HUDEP-2 (cell line): ENCODE measurements around the gene NPPC.
"Not testable (repeated sequence)": the region's sequence is repeated elsewhere in the genome, so short reads cannot be mapped to it uniquely, and the experiment has no call there.

Experiments used
- DNase-seq, 76 experiments: peaks; one replicate each; lab custom pipeline; 2025; ENCODE audit not compliant: unreplicated experiment in 76 of 76; lab: John Stamatoyannopoulos, UW

Gene NPPC

GRCh38 chr2:231891514-231891905, 34.7 kb downstream of the NPPC start:
- DNase-seq = no peak

- DNase-seq = no peak
Measured at GRCh38 chr2:231890896-231891513, 35.2 kb downstream of the NPPC start.

GRCh38 chr2:231887756-231888155, 38.4 kb downstream of the NPPC start:
- no peak for DNase-seq

GRCh38 chr2:231886071-231886681, 40.0 kb downstream of the NPPC start:
- DNase-seq = no peak

GRCh38 chr2:231884438-231885140, 41.6 kb downstream of the NPPC start:
- DNase-seq = no peak

- no peak for DNase-seq
Measured at GRCh38 chr2:231883468-231883881, 42.7 kb downstream of the NPPC start.

GRCh38 chr2:231882646-231883045, 43.5 kb downstream of the NPPC start:
- no peak for DNase-seq

- DNase-seq = not testable (repeated sequence)
Measured at GRCh38 chr2:231880371-231880770, 45.8 kb downstream of the NPPC start.

- no peak for DNase-seq
Measured at GRCh38 chr2:231879216-231879615, 47.0 kb downstream of the NPPC start.

- DNase-seq = no peak
Measured at GRCh38 chr2:231877533-231878456, 48.4 kb downstream of the NPPC start.

- DNase-seq = no peak
Measured at GRCh38 chr2:231874944-231875343, 51.3 kb downstream of the NPPC start.
